GM23248 (cell line): ENCODE measurements around the gene KEAP1.

Experiments used
- EZH2 ChIP-seq: fragments of 200-600 bp; sonication (generic); IDR thresholded peaks from 2 replicates; pipeline ENCODE4 v1.6.1; 2018; ENCODE audit warnings: antibody characterized with exemption, mild to moderate bottlenecking; ENCODE audit not compliant: insufficient read depth, poor library complexity, severe bottlenecking
- EZH2phosphoT487 ChIP-seq: fragments of 200-600 bp; sonication (generic); IDR thresholded peaks from 2 replicates; pipeline ENCODE4 v1.6.1; 2018; ENCODE audit warnings: antibody characterized with exemption, moderate library complexity, mild to moderate bottlenecking, low read depth; ENCODE audit not compliant: insufficient read depth

GRCh38 chr19:10499550-10500246 lies 3.5 kb downstream of the KEAP1 start:
- TF ChIP-seq EZH2: no peak
- TF ChIP-seq EZH2phosphoT487: no peak
